Measurements from ENCODE around the gene ALKBH8.

GRCh38 chr11:107605061-107606006 lies 39.8 kb upstream of the ALKBH8 start:
- TF ChIP-seq CTCF (IDR thresholded peaks at IDR 0.05) (no peak), POLR2A (IDR thresholded peaks at IDR 0.05) (no peak)
